GM18907 (cell line): ENCODE data around the gene MBL2.

ENCODE experiments used
- ATAC-seq: cut with Tn5 transposase; IDR thresholded peaks from one replicate; pipeline ENCODE4 v1.9.1; 2021; ENCODE audit warnings: mild to moderate bottlenecking, moderate library complexity; ENCODE audit not compliant: unreplicated experiment

The MBL2 gene

DNA sequence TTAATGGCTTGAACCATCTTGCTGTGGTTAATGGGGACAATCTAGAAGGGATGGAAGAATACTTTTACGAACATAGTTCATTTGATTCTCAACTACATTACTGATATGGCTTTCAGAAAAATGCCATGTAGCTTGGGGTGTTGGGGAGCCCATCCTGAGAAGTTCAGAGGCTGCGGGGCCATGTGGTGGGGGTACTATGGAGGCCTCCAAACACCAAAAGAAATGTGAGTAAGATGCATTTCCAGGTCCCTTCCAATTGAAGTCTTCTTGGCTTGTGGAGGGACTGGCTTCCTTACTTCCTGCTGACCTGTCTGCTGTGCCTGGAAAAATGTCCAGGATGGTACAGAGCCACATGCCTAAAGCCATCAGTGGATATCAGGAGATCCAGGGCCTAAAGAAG is 1.6 kb upstream of the MBL2 start:
- no peak for ATAC-seq

GRCh38 chr10:52771534-52772445 is 794 bp downstream of the MBL2 start:
- ATAC-seq, result no peak

DNA sequence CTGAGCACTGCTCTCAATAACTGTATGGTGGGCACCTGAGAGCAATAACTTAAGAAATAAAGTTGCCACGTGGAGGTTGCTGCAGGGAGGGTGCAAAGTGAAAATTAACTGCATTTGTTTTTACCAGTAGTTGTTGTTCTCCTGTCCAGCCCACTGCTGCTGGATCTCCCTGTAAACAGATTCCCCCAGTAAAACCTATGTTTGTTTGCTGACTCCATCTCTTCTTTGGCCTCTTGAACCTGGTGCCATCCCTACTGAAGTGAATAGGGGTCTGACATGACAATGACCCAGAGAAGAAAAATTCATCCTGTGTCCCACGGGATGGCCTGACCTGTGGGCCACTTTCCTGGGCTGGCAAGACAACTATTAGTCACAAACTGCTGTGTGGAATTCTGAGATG is 1.7 kb downstream of the MBL2 start:
- ATAC-seq, result no peak

DNA sequence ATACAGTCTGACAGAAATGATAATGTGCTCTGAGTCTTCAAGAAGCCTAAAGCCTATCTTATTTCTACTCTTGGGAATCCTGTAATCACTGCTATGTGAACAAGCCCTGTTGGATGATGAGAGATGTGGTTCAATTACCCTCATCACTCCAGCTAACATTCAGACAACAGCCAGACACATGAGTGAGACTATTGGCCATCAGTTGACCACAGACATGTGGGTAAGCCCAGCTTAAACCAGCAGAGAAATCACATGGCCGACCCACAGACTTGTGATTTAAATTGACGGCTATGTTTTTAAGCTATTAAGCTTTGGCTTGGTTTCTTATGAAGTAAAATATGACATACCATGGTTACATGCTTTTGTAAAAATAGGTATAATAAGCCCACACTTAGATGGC is 2.6 kb downstream of the MBL2 start:
- ATAC-seq, result no peak

DNA sequence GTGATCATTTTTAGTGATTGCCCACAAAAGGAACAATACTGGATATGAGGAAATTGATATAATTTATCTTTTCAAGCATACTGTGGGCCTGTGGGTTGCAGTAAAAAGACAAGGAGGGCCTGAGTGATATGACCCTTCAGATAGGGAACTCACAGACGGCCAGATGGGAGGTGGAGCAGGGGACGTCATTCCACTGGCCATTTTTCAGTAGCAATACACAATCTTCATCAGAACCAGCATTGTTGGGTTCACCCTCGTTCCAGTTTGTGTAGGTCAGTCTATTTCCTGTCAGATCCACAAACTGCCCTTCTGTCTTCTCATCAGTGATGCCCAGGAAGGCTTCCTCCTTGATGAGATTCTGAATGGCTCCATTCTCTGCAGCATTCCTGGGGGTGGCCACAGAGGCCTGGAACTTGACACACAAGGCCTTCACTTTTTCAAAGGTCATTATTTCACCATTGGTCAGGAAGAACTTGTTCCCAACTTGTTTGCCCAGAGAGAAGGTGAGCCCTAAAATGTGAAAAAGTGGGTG is 4.5 kb downstream of the MBL2 start:
- no peak for ATAC-seq

DNA sequence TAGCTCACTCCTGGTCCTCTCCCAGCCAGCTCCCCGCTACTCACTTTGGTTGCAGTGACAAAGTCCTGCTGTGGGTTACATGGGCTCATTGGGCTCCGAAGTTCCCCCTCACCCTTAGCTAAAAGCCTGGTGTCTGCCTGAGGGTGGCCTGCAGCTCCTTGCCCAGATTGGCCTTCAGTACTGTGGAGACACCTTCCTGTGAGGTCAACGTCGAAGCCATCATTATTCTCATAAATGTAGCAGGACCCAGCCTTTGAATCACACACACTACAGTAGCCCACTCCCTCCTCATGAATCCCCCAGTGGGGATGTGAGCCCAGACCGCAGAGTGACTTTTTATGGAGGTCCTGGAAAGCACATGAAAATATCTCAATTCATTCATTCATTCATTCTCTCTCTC is 10.5 kb downstream of the MBL2 start:
- ATAC-seq, result no peak

DNA sequence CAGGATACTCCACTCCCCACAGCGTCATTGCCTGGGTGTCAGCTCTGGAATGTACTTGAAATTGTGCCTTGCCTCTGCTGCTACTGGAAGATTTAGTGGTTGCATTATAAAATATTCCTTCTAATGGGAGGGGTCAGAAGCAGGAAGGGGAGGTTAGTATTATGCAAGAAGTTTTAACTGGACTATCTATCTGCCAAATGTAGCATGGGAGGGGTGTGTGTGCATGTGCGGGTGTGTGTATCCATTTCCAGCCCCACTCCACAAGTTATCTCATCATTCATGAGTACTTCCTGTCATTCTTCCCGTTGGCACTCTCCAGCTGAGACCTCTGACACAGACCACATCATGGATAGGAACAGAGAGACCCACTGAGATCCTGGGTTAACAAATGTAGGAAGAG is 13.4 kb downstream of the MBL2 start:
- ATAC-seq, result no peak

DNA sequence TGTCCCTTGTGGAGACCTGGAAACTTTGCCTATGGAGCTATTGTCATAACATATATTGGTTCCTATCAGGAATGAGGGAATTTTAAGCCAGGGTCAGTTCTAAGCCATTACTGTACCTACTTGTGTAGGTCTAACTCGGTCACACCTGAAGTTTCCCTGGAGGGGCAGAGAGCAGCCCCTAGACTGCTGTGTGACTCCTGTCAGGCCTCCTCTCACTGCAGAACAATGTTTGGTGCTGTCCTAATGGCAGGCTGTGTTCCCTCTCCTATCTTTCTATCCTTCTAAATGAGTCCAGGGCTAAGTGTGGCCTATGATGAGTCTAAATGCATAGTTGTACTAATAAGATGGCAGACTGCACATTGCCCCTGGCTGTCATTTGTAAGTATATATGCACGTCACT is 14.2 kb downstream of the MBL2 start:
- ATAC-seq, result no peak

GRCh38 chr10:52757773-52758172 is 14.8 kb downstream of the MBL2 start:
- no peak for ATAC-seq

DNA sequence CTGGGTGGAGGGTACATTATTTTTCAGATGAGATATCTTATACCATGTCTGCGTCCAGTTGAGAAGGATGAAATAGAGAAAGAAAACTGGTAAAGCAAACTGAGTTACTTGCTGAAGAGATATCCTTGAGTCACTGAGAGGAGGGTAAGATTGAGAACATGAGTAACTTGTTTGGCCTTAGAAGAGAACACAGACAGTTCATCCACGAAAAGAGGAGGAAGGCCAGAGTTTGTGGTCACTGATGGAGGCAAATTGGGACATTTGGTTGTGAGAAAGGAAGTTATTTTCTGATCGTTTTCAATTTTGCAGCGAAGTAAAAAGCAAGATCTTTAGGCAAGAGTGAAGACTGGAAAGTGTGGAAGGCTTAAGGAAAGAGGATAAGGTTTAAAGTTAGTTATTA is 15.6 kb downstream of the MBL2 start:
- no peak for ATAC-seq

- ATAC-seq, result no peak
Measured at GRCh38 chr10:52756295-52756694, 16.3 kb downstream of the MBL2 start.

DNA sequence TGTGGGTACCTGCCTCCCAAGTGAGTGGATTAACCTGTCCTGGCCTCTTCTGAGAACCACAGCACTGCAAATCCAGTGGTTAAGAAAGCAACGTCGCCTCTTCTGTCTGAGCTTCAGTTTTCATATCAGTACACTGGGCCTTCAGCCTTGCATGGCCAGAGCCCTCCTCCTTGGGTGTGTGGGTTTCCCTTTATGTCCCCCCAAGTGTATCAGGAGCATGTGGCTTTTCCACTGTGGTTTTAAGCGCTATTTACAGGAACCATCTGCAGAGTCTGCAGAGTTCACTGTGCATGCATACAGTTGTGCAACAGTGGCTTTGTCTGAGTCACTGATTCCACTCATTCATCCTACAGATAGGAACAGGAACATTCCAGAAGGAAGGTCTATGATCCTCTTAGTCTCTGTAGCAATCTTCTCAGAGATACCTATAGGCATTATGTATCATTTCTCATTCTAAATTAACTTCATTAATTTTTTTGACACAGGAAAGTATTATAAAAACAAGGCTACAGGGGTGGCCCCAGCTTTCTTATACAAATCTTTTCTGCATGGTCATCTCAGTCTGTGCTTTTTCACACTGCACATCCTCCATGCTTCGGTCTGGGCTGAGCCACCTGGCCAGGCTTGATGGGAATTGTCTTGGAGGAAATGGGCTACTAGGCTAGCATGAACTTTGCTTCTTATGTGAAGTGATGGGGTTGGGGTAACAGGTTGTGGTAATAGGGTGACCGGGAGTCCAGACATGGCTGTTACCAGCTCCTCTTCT is 17.1 kb downstream of the MBL2 start:
- no peak for ATAC-seq

DNA sequence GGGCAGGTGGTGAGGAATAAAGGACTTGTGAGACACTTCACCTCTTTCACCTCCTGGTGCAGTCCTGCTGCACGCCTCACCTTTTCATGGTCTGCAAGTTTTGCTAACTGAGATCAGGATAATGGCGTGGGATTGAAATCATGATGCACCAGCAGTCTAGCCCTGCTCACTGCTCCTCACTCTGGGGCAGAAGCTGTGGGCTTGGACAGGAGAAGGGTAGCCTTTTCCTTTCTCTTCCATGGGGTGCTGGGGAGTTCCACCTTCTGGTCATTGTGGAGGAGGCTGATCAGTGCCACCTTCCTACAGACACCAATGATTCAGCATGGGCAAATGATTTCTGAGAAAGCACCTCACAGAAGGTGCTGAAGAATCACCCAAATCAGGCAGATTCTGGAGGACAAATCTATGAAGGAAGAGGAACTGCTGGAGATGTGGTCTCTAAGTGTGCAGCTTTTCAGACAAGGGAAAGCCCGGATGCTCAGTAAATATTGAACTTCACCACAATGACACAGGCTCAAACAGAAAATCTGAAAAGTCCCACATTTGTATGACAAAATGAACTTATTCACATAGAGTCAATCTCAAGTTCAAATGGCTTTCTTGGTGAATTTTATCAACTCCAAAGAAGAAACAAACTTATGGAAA is 19.7 kb downstream of the MBL2 start:
- no peak for ATAC-seq

- ATAC-seq, result no peak
Measured at GRCh38 chr10:52752261-52752660, 20.3 kb downstream of the MBL2 start.

GRCh38 chr10:52751337-52751736 is 21.2 kb downstream of the MBL2 start:
- ATAC-seq, result no peak

- no peak for ATAC-seq
Measured at GRCh38 chr10:52750629-52751028, 22.0 kb downstream of the MBL2 start.

- no peak for ATAC-seq
Measured at GRCh38 chr10:52747694-52748093, 24.9 kb downstream of the MBL2 start.

- ATAC-seq, result no peak
Measured at GRCh38 chr10:52746169-52746568, 26.4 kb downstream of the MBL2 start.

DNA sequence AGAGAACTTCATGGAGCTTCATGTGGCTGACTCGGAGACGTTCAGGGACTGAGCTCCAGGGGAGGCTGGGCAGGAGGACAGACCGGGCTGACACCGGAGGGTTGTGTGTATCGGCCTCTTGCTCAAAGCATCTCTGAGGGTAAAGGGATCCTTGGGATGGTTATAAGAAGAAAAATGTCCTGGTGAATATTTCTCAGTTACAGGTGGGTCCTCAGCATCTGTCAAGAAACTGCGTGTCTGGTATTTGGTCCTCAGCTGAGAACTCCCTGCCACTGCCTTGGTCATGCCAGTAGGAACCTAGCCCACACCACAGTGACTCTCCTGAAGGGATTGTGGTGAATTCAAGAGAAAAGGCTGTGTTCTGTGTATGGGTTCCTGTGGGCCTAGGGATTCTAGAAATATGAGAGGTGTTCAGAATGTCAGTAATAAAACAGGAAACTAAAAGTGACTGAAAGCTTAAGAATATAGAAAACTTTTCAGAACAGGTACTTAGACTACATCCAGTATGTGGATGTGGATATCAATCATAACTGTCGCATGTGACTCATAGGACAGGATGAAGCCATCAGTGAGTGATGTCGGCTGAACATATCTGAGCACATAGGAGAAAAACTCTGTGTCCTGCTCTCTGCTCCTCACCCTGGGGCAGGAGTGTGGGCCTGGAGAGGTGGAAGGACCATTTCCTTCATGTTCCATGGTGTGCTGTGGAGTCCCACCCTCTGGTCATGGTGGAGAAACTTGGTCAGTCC is 28.4 kb downstream of the MBL2 start:
- no peak for ATAC-seq

DNA sequence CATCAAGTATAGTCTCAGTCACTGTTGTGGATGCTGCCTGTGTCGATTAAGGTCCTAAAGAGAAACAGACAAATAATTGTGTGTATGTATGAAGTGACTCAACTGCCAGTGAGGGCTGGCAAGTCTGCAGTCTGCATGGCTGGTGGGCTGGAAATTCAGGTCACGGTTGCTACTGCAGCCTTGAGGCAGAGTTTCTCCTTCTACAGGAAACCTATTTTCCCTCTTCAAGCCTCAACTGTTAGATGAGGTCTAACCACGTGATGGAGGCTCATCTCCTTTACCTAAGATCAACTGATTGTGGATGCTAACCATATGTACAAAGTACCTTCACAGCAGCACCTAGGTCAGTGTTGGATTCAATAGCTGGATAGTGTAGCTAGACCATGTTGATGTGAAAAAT is 29.9 kb downstream of the MBL2 start:
- no peak for ATAC-seq

- no peak for ATAC-seq
Measured at GRCh38 chr10:52741851-52742250, 30.7 kb downstream of the MBL2 start.
